Measurements from ENCODE around the gene MORF4L2. TPM values are rescaled to one million over a fixed set of nuclear protein-coding genes. Genes with fewer than 3 reads are reported as not detected.

MORF4L2 gene
- 493 and 516 TPM in 2 replicates for polyA plus RNA-seq (2013)

- peak within 1 kb of the TSS; percentile 91 for H3K4ac ChIP-seq (ENCODE audit: low read depth, low read length)
- H3K27me3 ChIP-seq (ENCODE audit: insufficient read depth, low read length), result no peaks in the 10 kb centered on the region
- H3K9me3 ChIP-seq (ENCODE audit: insufficient read depth, low read depth, low read length), result no peaks in the 10 kb centered on the region
- peak within 1 kb of the TSS; percentile 94 for H2BK120ac ChIP-seq (ENCODE audit: insufficient read depth, low read length, poor library complexity)
- H3K27ac ChIP-seq (ENCODE audit: low read depth, low read length), result peak within 1 kb of the TSS; percentile 100
- H2AFZ ChIP-seq (ENCODE audit: insufficient read depth, low read length, poor library complexity), result peak within 1 kb of the TSS; percentile 98
- peak within 1 kb of the TSS; percentile 99 for H3K18ac ChIP-seq (ENCODE audit: low read length)
- H3K4me3 ChIP-seq (ENCODE audit: low read depth, low read length), result peak within 1 kb of the TSS; percentile 80
- H4K12ac ChIP-seq (ENCODE audit: low read depth, low read length), result peak within 1 kb of the TSS; percentile 96
- peaks cover 9% of the 10 kb centered on the region for H3K79me1 ChIP-seq (ENCODE audit: low read length)
- peak within 1 kb of the TSS; percentile 86 for H3K9ac ChIP-seq (ENCODE audit: low read length)
- peak within 1 kb of the TSS; percentile 98 for H3K14ac ChIP-seq (ENCODE audit: low read length)
- WGBS (ENCODE audit: extremely low coverage, insufficient coverage, insufficient read length), result no CpG with 5 or more reads among the region's 37 CpGs
- peak within 1 kb of the TSS; percentile 91 for H3K4me2 ChIP-seq (ENCODE audit: low read length)
- H2BK5ac ChIP-seq (ENCODE audit: low read depth, low read length, poor library complexity), result peak within 1 kb of the TSS; percentile 97
- H4K8ac ChIP-seq (ENCODE audit: low read depth, low read length), result peak within 1 kb of the TSS; percentile 97
- H3K23ac ChIP-seq (ENCODE audit: low read length), result no peak within 1 kb of the TSS
- peak within 1 kb of the TSS; percentile 96 for H4K91ac ChIP-seq (ENCODE audit: low read depth, low read length)
- peak; percentile 93 to 95 for DNase-seq
- no peak within 1 kb of the TSS for H2BK12ac ChIP-seq (ENCODE audit: low read length)
- peaks cover 0 to 1% of the 10 kb centered on the region in 2 experiments for H3K4me1 ChIP-seq (ENCODE audit: control insufficient read depth in 1 of 2, insufficient read depth in 2 of 2, low read length in 2 of 2)
- H3K36me3 ChIP-seq (ENCODE audit: control insufficient read depth in 1 of 2, insufficient read depth in 2 of 2, low read length in 2 of 2), result peaks cover 2 to 5% of the 10 kb centered on the region in 2 experiments
- H2AK5ac ChIP-seq (ENCODE audit: low read length), result no peak within 1 kb of the TSS
- H3K79me2 ChIP-seq (ENCODE audit: control insufficient read depth, insufficient read depth, low read length, poor library complexity), result peaks cover 5% of the 10 kb centered on the region
Observed at GRCh38 chrX:103686199-103687072, at the start of gene MORF4L2. TSS of gene MORF4L2 (minus strand) at chrX:103686699. CDS start at chrX:103677027, 9,672 bp downstream.

- H2AFZ ChIP-seq (ENCODE audit: insufficient read depth, low read length, poor library complexity), result no peak overlapping the region
- no peak overlapping the region for H2BK12ac ChIP-seq (ENCODE audit: low read length)
- H3K18ac ChIP-seq (ENCODE audit: low read length), result no peak overlapping the region
- no peak overlapping the region for H3K23ac ChIP-seq (ENCODE audit: low read length)
- peak; percentile 21 to 65 for DNase-seq
- H3K36me3 ChIP-seq (ENCODE audit: control insufficient read depth in 1 of 2, insufficient read depth in 2 of 2, low read length in 2 of 2), result no peaks in the 10 kb centered on the region
- H4K12ac ChIP-seq (ENCODE audit: low read depth, low read length), result no peak overlapping the region
- H3K14ac ChIP-seq (ENCODE audit: low read length), result no peak overlapping the region
- H2BK5ac ChIP-seq (ENCODE audit: low read depth, low read length, poor library complexity), result no peak overlapping the region
- no peak overlapping the region for H4K91ac ChIP-seq (ENCODE audit: low read depth, low read length)
- no peak overlapping the region for H2AK5ac ChIP-seq (ENCODE audit: low read length)
- H3K27me3 ChIP-seq (ENCODE audit: insufficient read depth, low read length), result no peaks in the 10 kb centered on the region
- no CpG with 5 or more reads among the region's 4 CpGs for WGBS (ENCODE audit: extremely low coverage, insufficient coverage, insufficient read length)
- no peak overlapping the region for H3K4me2 ChIP-seq (ENCODE audit: low read length)
- no peak overlapping the region for H2BK120ac ChIP-seq (ENCODE audit: insufficient read depth, low read length, poor library complexity)
- no peaks in the 10 kb centered on the region for H3K79me2 ChIP-seq (ENCODE audit: control insufficient read depth, insufficient read depth, low read length, poor library complexity)
- no peak overlapping the region for H3K4ac ChIP-seq (ENCODE audit: low read depth, low read length)
- peak overlapping the region; percentile 40 for H3K27ac ChIP-seq (ENCODE audit: low read depth, low read length)
- no peak overlapping the region for H3K4me3 ChIP-seq (ENCODE audit: low read depth, low read length)
- H3K79me1 ChIP-seq (ENCODE audit: low read length), result no peaks in the 10 kb centered on the region
- H3K9ac ChIP-seq (ENCODE audit: low read length), result no peak overlapping the region
- H3K9me3 ChIP-seq (ENCODE audit: insufficient read depth, low read depth, low read length), result no peaks in the 10 kb centered on the region
- H3K4me1 ChIP-seq (ENCODE audit: control insufficient read depth in 1 of 2, insufficient read depth in 2 of 2, low read length in 2 of 2), result peaks cover 13 to 23% of the 10 kb centered on the region in 2 experiments
- no peak overlapping the region for H4K8ac ChIP-seq (ENCODE audit: low read depth, low read length)
Observed at GRCh38 chrX:103734125-103734760, 47.7 kb upstream of the MORF4L2 start.

GRCh38 chrX:103733017-103733416, 46.5 kb upstream of the MORF4L2 start:
- H3K27me3 ChIP-seq (ENCODE audit: insufficient read depth, low read length), result no peaks in the 10 kb centered on the region
- DNase-seq, result peak; percentile 81 to 91

GRCh38 chrX:103730796-103731493, 44.4 kb upstream of the MORF4L2 start:
- peak overlapping the region; percentile 44 for H4K8ac ChIP-seq (ENCODE audit: low read depth, low read length)
- no peak overlapping the region for H2BK120ac ChIP-seq (ENCODE audit: insufficient read depth, low read length, poor library complexity)
- no peak overlapping the region for H2AK5ac ChIP-seq (ENCODE audit: low read length)
- H4K12ac ChIP-seq (ENCODE audit: low read depth, low read length), result no peak overlapping the region
- H2BK12ac ChIP-seq (ENCODE audit: low read length), result no peak overlapping the region
- peaks cover 26 to 37% of the 10 kb centered on the region in 2 experiments for H3K4me1 ChIP-seq (ENCODE audit: control insufficient read depth in 1 of 2, insufficient read depth in 2 of 2, low read length in 2 of 2)
- H3K27ac ChIP-seq (ENCODE audit: low read depth, low read length), result peak overlapping the region; percentile 65
- H2BK5ac ChIP-seq (ENCODE audit: low read depth, low read length, poor library complexity), result peak overlapping the region; percentile 11
- DNase-seq, result no peak
- H3K27me3 ChIP-seq (ENCODE audit: insufficient read depth, low read length), result no peaks in the 10 kb centered on the region
- no peaks in the 10 kb centered on the region for H3K9me3 ChIP-seq (ENCODE audit: insufficient read depth, low read depth, low read length)
- WGBS (ENCODE audit: extremely low coverage, insufficient coverage, insufficient read length), result no CpG with 5 or more reads among the region's 8 CpGs
- H3K36me3 ChIP-seq (ENCODE audit: control insufficient read depth in 1 of 2, insufficient read depth in 2 of 2, low read length in 2 of 2), result no peaks in the 10 kb centered on the region
- no peaks in the 10 kb centered on the region for H3K79me2 ChIP-seq (ENCODE audit: control insufficient read depth, insufficient read depth, low read length, poor library complexity)
- H3K79me1 ChIP-seq (ENCODE audit: low read length), result no peaks in the 10 kb centered on the region
- no peak overlapping the region for H4K91ac ChIP-seq (ENCODE audit: low read depth, low read length)
- H3K4ac ChIP-seq (ENCODE audit: low read depth, low read length), result no peak overlapping the region
- no peak overlapping the region for H3K18ac ChIP-seq (ENCODE audit: low read length)
- no peak overlapping the region for H3K23ac ChIP-seq (ENCODE audit: low read length)
- H3K14ac ChIP-seq (ENCODE audit: low read length), result no peak overlapping the region
- no peak overlapping the region for H2AFZ ChIP-seq (ENCODE audit: insufficient read depth, low read length, poor library complexity)
- H3K4me3 ChIP-seq (ENCODE audit: low read depth, low read length), result no peak overlapping the region
- no peak overlapping the region for H3K4me2 ChIP-seq (ENCODE audit: low read length)
- no peak overlapping the region for H3K9ac ChIP-seq (ENCODE audit: low read length)

More at GRCh38 chrX:103733017-103733416, 46.5 kb upstream of the MORF4L2 start:
- H3K36me3 ChIP-seq (ENCODE audit: control insufficient read depth in 1 of 2, insufficient read depth in 2 of 2, low read length in 2 of 2), result no peaks in the 10 kb centered on the region
- H3K9me3 ChIP-seq (ENCODE audit: insufficient read depth, low read depth, low read length), result no peaks in the 10 kb centered on the region
- no peak overlapping the region for H2BK5ac ChIP-seq (ENCODE audit: low read depth, low read length, poor library complexity)
- no CpG with 5 or more reads among the region's 1 CpG for WGBS (ENCODE audit: extremely low coverage, insufficient coverage, insufficient read length)
- H3K4ac ChIP-seq (ENCODE audit: low read depth, low read length), result no peak overlapping the region
- no peak overlapping the region for H4K91ac ChIP-seq (ENCODE audit: low read depth, low read length)
- H3K4me3 ChIP-seq (ENCODE audit: low read depth, low read length), result no peak overlapping the region
- H3K4me2 ChIP-seq (ENCODE audit: low read length), result no peak overlapping the region
- no peak overlapping the region for H2AFZ ChIP-seq (ENCODE audit: insufficient read depth, low read length, poor library complexity)
- no peak overlapping the region for H2AK5ac ChIP-seq (ENCODE audit: low read length)
- no peak overlapping the region for H3K23ac ChIP-seq (ENCODE audit: low read length)
- no peak overlapping the region for H3K9ac ChIP-seq (ENCODE audit: low read length)
- peaks cover 21 to 34% of the 10 kb centered on the region in 2 experiments for H3K4me1 ChIP-seq (ENCODE audit: control insufficient read depth in 1 of 2, insufficient read depth in 2 of 2, low read length in 2 of 2)
- no peaks in the 10 kb centered on the region for H3K79me2 ChIP-seq (ENCODE audit: control insufficient read depth, insufficient read depth, low read length, poor library complexity)
- H3K18ac ChIP-seq (ENCODE audit: low read length), result no peak overlapping the region
- no peak overlapping the region for H3K27ac ChIP-seq (ENCODE audit: low read depth, low read length)
- H4K12ac ChIP-seq (ENCODE audit: low read depth, low read length), result no peak overlapping the region
- no peaks in the 10 kb centered on the region for H3K79me1 ChIP-seq (ENCODE audit: low read length)
- no peak overlapping the region for H2BK12ac ChIP-seq (ENCODE audit: low read length)
- no peak overlapping the region for H2BK120ac ChIP-seq (ENCODE audit: insufficient read depth, low read length, poor library complexity)
- H4K8ac ChIP-seq (ENCODE audit: low read depth, low read length), result no peak overlapping the region
- no peak overlapping the region for H3K14ac ChIP-seq (ENCODE audit: low read length)
